ENCODE data around the gene MYOZ2.
"Not testable (repeated sequence)": the region's sequence is repeated elsewhere in the genome, so short reads cannot be mapped to it uniquely, and the experiment has no call there.

The MYOZ2 gene

GRCh38 chr4:119128148-119128547 is 7.5 kb upstream of the MYOZ2 start:
- no peak for DNase-seq (ENCODE audit: low read depth)

DNA sequence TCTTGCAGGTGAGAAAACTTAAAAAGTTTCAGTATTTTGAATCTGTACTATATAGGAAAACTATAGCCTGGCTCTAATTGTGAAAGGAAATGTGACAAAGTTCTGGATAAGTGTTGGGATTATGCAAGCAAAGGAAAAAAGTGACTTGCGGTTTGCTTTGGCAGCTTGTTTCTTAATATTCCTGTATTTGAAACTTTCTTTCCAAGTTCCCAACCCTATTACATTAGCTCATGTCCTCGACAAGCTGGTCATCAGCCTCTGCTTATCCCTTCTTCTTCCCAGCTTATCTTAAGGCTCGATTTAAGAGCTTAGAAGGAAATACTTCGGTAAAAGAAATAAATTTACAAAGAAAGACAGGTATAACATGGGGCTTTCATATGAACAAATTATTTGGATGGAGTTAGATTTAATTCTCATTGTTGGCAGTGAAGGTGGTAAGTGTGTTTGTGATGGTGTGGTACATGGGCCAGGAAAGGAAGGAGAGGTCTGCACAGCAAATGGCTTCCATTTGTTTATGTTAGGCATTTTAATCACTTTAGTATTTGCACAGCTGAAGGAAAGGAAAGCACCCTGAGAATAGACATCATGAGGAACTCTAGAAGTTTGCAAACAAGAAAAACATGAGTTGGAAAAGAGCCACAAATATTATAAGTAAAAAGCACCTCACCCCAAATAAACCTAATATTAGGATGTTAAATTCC is 5.1 kb upstream of the MYOZ2 start:
- no peak for DNase-seq (ENCODE audit: low read depth)

GRCh38 chr4:119131164-119131563 is 4.5 kb upstream of the MYOZ2 start:
- no peak for DNase-seq (ENCODE audit: low read depth)

DNA sequence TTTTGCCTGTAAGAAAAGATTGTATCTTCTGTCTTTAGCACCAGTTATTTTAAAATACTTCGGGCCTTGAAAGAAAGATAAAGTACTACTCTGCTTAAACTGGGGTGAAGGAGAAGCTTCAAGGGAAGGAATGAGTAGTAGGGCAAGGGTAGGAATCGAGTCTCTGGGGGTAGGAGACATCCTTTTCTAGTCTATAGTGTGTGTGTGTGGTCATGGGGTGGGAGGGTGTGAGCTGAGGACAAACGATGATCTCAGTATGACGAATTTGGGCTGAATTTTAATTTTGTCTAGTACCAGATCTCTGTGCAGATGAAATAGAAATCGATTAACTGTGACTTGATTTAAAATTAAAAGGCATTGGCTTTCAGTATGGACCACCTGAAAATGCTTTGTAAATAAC is 3.3 kb upstream of the MYOZ2 start:
- no peak for DNase-seq (ENCODE audit: low read depth)

GRCh38 chr4:119136546-119136945 is 914 bp downstream of the MYOZ2 start:
- no peak for DNase-seq (ENCODE audit: low read depth)

DNA sequence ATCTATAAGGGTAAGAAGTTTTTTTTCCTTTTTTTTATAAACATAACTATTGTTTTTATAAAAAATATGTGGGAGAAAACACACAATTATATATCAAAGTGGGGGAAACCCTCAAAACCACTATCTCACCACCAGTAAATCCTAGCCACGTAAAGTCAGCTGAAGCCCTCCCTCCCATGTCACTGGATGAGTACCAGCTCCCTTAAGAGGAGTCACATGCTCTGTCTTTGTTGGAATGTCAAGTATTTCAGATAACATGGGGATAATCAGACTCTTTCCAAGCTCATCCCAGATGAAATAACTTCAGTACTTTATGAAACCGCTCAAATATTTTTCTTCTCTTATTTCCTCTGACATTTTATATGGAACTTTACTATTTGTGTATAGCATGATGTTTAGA is 2.4 kb downstream of the MYOZ2 start:
- DNase-seq (ENCODE audit: low read depth) = no peak

DNA sequence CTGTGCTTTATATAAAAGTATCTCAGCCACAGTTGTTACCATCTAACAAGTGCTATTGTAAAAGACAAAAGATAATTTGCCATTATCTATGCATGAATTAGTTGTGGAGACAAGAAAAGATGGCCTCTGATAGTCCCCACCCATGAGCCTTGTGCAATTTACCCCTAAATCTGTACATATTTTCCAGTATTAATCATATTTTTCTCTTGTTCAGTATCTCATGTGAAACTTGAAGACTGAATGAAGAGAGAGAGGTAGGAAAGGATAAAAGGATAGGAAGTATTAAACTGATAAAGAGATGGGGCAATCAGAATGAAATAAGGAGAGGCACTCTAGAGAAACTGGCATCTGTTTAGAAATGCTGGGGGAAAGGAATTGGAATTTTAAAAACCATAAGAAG is 3.7 kb downstream of the MYOZ2 start:
- no peak for DNase-seq (ENCODE audit: low read depth)

GRCh38 chr4:119139822-119140252 is 4.2 kb downstream of the MYOZ2 start:
- DNase-seq (ENCODE audit: low read depth) = no peak

DNA sequence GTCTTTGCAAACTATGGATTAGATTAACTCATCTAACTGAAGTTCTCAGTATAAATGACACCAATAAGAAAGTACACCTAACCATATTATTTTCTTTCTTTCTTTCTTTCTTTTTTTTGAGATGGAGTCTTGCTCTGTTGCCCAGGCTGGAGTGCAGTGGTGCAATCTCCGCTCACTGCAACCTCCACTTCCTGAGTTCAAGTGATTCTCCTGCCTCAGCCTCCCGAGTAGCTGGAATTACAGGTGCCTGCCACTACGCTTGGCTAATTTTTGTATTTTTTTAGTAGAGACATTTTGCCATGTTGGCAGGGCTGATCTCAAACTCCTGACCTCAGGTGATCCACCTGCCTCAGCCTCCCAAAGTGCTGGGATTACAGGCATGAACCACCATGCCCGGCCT is 5.7 kb downstream of the MYOZ2 start:
- DNase-seq (ENCODE audit: low read depth) = not testable (repeated sequence)

DNA sequence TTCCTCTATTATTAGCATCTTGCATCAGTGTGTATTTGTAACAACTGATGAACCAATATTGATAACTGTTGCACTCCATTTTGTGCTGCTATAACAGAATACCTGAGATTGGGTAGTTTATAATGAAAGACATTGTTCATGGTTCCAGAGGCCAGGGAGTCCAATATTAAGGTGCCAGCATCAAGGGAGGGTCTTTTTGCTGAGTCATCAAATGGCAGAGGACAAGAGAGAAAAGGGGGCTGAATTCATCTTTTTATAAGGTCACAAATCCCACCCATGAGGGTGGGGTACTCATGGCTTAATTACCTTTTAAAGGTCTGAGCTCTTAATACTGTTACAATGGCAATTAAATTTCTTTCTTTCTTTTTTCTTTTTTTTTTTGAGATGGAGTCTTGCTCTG is 7.2 kb downstream of the MYOZ2 start:
- no peak for DNase-seq (ENCODE audit: low read depth)

GRCh38 chr4:119143341-119143740 is 7.7 kb downstream of the MYOZ2 start:
- DNase-seq (ENCODE audit: low read depth) = not testable (repeated sequence)

- no peak for DNase-seq (ENCODE audit: low read depth)
Observed at GRCh38 chr4:119149110-119149509, 13.5 kb downstream of the MYOZ2 start.

GRCh38 chr4:119151161-119151560 is 15.5 kb downstream of the MYOZ2 start:
- no peak for DNase-seq (ENCODE audit: low read depth)

DNA sequence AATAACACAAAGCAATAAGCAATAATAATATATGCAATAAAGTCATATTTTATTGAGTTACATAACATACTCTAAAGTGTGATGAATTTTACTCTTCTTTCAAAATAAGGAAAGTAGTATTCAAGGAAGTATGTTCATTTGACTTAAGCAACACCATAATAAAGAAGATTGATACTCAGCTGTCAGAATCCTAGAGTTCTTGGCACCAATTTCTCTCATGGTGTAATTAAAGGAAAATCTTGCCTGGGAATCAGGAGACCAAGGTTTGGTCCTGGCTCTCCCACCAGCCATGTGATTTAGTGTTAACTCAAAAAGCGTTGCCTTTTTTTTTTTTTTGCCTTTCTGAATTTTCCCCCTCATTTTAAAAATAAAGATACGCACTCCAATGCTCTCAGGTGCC is 17.1 kb downstream of the MYOZ2 start:
- no peak for DNase-seq (ENCODE audit: low read depth)

- no peak for DNase-seq (ENCODE audit: low read depth)
Observed at GRCh38 chr4:119162174-119162573, 26.5 kb downstream of the MYOZ2 start.

- DNase-seq (ENCODE audit: low read depth) = no peak
Observed at GRCh38 chr4:119165767-119166166, 30.1 kb downstream of the MYOZ2 start.

DNA sequence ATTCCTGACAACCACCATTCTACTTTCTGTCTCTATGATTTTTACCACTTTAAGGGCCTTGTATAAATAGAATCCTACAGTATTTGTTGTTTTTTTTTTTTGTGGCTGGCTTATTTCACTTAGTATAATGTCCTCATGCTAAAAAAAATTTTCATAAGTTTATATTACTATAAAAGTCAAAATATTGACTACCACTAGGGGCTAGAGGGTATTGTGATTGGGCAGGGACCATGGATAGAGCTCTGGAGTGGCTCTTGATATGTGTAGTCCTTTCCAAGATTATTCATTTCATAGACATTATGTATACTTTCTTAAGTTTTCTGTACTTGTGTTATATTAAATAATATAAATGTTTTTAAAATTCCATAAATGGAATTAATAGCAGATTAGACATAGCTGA is 34.6 kb downstream of the MYOZ2 start:
- DNase-seq (ENCODE audit: low read depth) = no peak

DNA sequence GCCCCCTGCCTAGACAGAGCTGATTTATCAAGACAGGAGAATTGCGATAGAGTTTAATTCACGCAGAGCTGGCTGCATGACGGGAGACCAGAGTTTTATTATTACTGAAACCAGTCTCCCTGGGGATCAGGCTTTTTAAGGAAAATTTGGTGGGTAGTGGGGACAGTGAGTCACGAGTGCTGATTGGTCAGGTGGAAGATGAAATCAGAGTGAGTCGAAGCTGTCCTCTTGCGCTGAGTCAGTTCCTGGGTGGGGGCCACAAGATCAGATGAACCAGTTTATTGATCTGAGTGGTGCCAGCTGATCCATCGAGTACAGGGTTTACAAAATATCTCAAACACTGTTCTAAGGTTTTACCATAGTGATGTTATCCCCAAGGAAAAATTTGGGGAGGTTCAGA is 36.6 kb downstream of the MYOZ2 start:
- no peak for DNase-seq (ENCODE audit: low read depth)

DNA sequence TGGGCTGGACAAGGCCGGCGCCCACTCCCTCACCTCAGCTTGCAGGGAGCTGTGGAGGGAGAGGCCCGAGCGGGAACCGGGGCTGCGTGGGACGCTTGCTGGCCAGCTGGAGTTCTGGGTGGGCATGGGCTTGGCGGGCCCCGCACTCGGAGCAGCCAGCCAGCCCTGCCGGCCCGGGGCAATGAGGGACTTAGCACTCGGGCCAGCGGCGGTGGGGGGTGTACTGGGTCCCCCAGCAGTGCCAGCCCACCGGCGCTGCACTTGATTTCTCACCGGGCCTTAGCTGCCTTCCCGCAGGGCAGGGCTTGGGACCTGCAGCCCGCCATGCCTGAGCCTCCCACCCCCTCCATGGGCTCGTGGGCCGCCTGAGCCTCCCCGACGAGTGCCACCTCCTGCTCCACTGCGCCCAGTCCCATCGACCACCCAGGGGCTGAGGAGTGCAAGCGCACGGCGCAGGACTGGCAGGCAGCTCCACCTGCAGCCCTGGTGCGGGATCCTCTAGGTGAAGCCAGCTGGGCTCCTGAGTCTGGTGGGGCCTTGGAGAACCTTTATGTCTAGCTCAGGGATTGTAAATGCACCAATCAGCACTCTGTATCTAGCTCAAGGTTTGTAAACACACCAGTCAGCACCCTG is 38.2 kb downstream of the MYOZ2 start:
- DNase-seq (ENCODE audit: low read depth) = not testable (repeated sequence)

GRCh38 chr4:119179011-119179410 is 43.4 kb downstream of the MYOZ2 start:
- DNase-seq (ENCODE audit: low read depth) = no peak

- DNase-seq (ENCODE audit: low read depth) = no peak
Observed at GRCh38 chr4:119184128-119184527, 48.5 kb downstream of the MYOZ2 start.

- DNase-seq (ENCODE audit: low read depth) = no peak
Observed at GRCh38 chr4:119189638-119190037, 54.0 kb downstream of the MYOZ2 start.

DNA sequence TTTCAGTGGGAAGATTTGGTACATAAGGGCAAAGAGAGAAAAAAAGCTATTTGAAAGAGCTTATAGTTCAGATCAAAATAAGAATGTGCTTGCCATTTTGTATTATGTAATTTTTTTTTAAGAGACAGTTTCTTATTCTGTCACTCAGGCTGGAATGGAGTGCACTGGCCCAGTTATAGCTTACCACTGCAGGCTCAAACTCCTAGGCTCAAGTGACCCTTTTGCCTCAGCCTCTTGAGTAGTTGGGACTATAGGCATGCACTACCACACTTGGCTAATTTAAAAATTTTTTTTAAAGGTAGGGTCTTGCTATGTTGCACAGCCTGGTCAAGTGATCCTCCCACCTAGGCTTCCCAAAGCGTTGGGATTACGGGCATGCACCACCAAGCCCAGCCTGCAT is 54.7 kb downstream of the MYOZ2 start:
- no peak for DNase-seq (ENCODE audit: low read depth)

GRCh38 chr4:119191505-119191904 is 55.9 kb downstream of the MYOZ2 start:
- DNase-seq (ENCODE audit: low read depth) = no peak

All from stimulated activated CD8-positive, alpha-beta memory T cell treated with anti-CD3 and anti-CD28 coated beads, Interleukin-12 subunit alpha, Interleukin-12 subunit beta, amount 100 ng/mL, for 4 hours (primary cell).